HFF-Myc (cell line): Measurements from ENCODE around the gene TMIGD1.

Experiments used
- DNase-seq: peaks from one replicate; pipeline ENCODE4 v3.0.0-alpha.2; 2011; ENCODE audit warnings: low read depth; ENCODE audit errors: extremely low read depth
- H3K4me3 ChIP-seq: replicated peaks from 2 replicates; pipeline ENCODE4 v1.5.1; 2011; ENCODE audit warnings: low read depth, mild to moderate bottlenecking, control low read depth, low read length
- TF ChIP-seq, protein P1 (sequence below): IDR thresholded peaks from 2 replicates; pipeline ENCODE4 v1.5.1; 2012; ENCODE audit warnings: mild to moderate bottlenecking, low read depth, low read length, control low read depth; ENCODE audit errors: missing control alignments

Gene TMIGD1

DNA sequence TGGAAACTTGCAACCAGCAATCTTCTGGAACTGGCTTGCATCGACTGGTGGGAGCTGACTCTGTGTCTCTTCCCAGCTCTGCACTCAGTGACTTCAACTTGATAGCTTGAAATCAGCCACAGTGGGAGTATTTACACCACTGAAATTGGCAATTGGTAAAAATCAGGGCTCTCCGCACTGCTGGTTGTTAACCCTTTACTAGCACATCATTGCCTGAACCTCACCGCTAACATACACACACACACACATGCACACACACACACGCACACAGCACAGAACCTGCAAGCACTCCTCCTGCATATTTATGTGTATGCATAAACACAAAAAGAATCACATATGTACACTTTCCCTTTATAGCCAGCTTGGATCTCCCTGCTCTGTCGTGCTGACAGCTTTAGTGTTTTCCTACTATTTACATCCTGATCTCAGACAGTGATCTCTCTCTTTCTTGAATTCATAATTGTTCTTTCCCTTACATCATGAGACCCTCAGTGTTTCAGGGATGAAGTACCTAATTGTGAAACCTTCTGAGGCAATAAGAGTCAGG lies 7.9 kb upstream of the TMIGD1 start:
- TF ChIP-seq, protein P1, sequence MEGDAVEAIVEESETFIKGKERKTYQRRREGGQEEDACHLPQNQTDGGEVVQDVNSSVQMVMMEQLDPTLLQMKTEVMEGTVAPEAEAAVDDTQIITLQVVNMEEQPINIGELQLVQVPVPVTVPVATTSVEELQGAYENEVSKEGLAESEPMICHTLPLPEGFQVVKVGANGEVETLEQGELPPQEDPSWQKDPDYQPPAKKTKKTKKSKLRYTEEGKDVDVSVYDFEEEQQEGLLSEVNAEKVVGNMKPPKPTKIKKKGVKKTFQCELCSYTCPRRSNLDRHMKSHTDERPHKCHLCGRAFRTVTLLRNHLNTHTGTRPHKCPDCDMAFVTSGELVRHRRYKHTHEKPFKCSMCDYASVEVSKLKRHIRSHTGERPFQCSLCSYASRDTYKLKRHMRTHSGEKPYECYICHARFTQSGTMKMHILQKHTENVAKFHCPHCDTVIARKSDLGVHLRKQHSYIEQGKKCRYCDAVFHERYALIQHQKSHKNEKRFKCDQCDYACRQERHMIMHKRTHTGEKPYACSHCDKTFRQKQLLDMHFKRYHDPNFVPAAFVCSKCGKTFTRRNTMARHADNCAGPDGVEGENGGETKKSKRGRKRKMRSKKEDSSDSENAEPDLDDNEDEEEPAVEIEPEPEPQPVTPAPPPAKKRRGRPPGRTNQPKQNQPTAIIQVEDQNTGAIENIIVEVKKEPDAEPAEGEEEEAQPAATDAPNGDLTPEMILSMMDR, result no peak
- no peak for DNase-seq
- no peak overlapping the region for H3K4me3 ChIP-seq

DNA sequence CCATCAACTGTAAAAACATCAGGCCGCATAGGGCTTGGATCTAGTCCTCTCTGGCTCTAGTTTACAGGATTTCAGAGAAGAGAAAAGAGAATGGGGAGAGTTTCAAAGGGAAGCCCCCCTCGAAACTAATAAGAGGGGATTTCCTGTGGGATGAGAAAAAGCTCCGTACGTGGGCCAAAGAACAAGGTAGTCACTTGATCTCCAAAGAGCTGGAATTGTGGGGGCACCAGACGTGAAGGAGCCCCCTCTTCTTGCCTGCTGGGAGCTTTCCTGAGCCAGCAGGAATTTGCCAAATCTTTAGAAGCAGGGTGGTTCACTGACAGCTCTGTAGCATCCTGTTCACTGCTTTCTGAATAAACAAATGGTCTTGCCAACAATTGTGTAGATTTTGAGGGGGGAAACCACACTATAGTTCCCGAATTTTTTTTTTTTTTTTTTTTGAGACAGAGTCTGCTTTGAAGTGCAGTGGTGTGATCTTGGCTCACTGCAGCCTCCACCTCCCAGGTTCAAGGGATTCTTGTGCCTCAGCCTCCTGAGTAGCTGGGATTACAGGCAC lies 7.0 kb upstream of the TMIGD1 start:
- no peak for DNase-seq
- TF ChIP-seq, protein P1, result no peak

DNA sequence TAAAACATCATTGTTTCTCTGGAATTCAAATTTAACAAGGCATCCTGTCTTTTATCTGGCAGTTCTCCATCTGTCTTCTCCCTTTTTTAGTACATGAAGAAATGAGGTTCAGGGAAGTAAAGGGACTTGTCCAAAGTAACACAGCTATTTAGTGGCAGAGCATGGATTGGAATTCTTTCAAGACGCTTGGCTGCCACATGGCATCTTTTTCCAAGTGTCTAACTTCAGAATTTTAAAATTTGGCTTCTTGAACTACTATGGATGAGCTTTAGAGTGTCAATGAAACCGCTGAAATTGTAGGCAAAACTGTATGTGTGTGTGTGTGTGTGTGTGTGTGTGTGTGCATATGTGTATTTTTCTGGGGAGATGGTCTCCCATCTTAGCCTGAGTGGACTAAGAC lies 5.2 kb upstream of the TMIGD1 start:
- TF ChIP-seq, protein P1, result no peak
- no peak overlapping the region for H3K4me3 ChIP-seq

More for the DNA sequence above, 7.0 kb upstream of the TMIGD1 start:
- no peak overlapping the region for H3K4me3 ChIP-seq

DNA sequence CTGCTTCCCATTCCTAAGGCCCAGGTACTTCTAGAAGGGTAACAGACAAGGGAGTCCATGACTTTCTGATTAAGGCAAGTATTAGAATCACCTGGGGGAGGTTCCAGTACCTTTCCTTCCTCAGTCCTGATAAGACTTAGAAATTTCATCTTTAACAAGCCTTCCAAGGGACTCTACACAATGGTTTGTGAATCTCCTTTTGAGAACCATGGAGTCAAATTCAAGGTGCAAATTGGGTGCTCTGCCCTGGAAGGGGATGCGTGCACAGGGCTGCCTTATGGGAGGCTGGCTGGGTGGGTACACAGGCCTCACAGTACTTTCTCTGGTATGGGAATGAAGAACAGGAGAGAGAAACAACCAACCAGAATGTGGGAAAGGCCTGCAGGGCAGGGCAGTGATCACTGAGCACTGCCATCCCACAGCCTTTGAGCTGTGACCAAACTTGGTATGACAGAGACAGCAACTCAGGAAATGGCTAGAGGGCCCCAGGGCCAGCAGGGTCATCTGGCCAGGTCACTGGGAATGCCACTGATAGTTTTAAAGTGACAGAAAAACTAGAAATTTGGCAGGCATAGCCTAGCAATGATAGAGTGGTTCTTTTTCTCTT lies 3.6 kb upstream of the TMIGD1 start:
- DNase-seq, result no peak
- no peak overlapping the region for H3K4me3 ChIP-seq
- TF ChIP-seq, protein P1, result no peak

More for the DNA sequence above, 5.2 kb upstream of the TMIGD1 start:
- no peak for DNase-seq

DNA sequence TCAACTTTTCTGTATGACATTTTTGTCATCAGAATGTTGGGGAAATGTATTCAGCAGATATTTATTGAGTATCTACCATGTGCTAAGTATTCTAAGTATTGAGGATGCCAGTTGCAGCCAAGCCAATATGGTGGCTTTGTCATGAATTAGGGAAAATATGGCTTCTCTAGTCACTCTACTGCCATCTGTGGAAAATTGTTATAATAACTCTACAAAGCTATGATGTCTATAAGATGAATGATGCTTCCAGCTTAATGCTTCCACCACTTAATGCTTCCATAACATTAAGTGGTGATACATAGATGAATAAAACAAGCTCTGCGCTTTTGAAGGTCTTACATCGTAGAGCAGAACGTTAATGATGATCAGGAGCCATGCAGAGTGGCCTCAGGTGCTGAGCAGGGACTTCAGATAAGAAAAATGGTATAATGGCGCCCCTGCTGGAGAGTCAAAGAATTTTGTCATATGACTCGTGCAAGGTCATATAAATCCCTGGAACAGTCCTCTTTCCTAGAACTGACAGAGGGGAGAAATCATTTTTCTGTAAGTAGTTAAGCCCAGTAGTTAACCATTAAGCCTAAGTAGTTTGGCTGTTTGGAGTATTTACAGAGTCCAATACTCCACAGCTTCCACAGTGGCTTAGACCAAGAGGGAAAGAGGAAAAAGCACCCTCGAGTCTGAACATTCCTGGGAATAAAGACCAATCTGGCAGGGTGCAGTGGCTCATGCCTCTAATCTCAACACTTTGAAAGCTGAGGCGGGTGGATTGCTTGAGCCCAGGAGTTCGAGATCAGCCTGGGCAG lies 2.7 kb upstream of the TMIGD1 start:
- no peak overlapping the region for H3K4me3 ChIP-seq
- TF ChIP-seq, protein P1, result peak; percentile 69
- peak; percentile 32 for DNase-seq

DNA sequence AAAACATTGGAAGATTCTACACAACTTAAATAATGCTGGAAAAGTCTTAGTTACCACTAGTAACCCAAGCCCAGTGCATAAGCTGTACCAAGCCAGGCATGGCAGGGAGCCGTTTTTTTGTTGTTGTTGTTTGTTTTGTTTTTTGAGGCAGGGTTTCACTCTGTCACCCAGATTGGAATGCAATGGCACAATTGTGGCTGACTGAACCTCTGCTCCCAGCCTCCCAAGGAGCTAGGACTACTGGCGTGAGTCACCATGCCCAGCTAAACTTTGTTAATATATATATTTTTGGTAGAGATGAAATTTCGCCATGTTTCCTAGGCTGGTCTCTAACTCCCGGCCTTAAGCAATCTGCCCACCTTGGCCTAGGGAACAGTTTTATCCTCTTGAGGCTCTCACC lies 564 bp upstream of the TMIGD1 start:
- TF ChIP-seq, protein P1, result no peak
- no peak for DNase-seq
- H3K4me3 ChIP-seq, result no peak overlapping the region
